Loucy (cell line): ENCODE data around the gene BTN3A1.

ENCODE experiments used
- H2AFZ ChIP-seq: fragments of 200-600 bp; sonication (generic); 2 replicates; pipeline ENCODE4 v1.6.0; 2016; ENCODE audit warnings: antibody characterized with exemption, mild to moderate bottlenecking, low read length, moderate library complexity
- H3F3A ChIP-seq: fragments of 200-600 bp; 2 replicates; pipeline ENCODE4 v1.6.0; 2016; ENCODE audit warnings: antibody characterized with exemption, low read depth, mild to moderate bottlenecking
- H3K27me3 ChIP-seq: fragments of 200-600 bp; sonication (generic); 2 replicates; pipeline ENCODE4 v1.6.1; 2014; ENCODE audit warnings: low read length, mild to moderate bottlenecking; ENCODE audit not compliant: insufficient read depth, poor library complexity, severe bottlenecking
- H3K36me3 ChIP-seq: fragments of 200-600 bp; sonication (generic); 2 replicates; pipeline ENCODE4 v1.6.1; 2016; ENCODE audit warnings: low read length; ENCODE audit not compliant: insufficient read depth
- H3K4me1 ChIP-seq: fragments of 200-600 bp; sonication (generic); 2 replicates; pipeline ENCODE4 v1.5.1; 2014; ENCODE audit warnings: low read length, mild to moderate bottlenecking; ENCODE audit not compliant: insufficient read depth, poor library complexity, severe bottlenecking
- H3K4me2 ChIP-seq: fragments of 200-600 bp; sonication (generic); 2 replicates; pipeline ENCODE4 v1.6.0; 2014; ENCODE audit warnings: antibody characterized with exemption, low read length, low read depth, mild to moderate bottlenecking; ENCODE audit not compliant: poor library complexity, severe bottlenecking
- H3K4me3 ChIP-seq: fragments of 200-600 bp; sonication (generic); 2 replicates; pipeline ENCODE4 v1.5.1; 2014; ENCODE audit warnings: low read length, mild to moderate bottlenecking, mixed read lengths; ENCODE audit not compliant: poor library complexity, severe bottlenecking
- H3K79me2 ChIP-seq: fragments of 200-600 bp; sonication (generic); 2 replicates; pipeline ENCODE4 v1.6.1; 2014; ENCODE audit warnings: low read length; ENCODE audit not compliant: insufficient read depth
- H3K9ac ChIP-seq: fragments of 200-600 bp; sonication (generic); 2 replicates; pipeline ENCODE4 v1.6.0; 2014; ENCODE audit warnings: mild to moderate bottlenecking, low read depth, low read length, moderate library complexity; ENCODE audit not compliant: poor library complexity, severe bottlenecking
- H3K9me2 ChIP-seq: fragments of 200-600 bp; sonication (generic); replicated peaks from 2 replicates; pipeline ENCODE4 v1.6.1; 2016; ENCODE audit warnings: low read depth, low read length, mixed read lengths
- H3K9me3 ChIP-seq: fragments of 200-600 bp; sonication (generic); 2 replicates; pipeline ENCODE4 v1.6.1; 2014; ENCODE audit warnings: mild to moderate bottlenecking, antibody characterized with exemption, low read length, low read depth; ENCODE audit not compliant: insufficient read depth
- H4K20me1 ChIP-seq: fragments of 200-600 bp; sonication (generic); 2 replicates; pipeline ENCODE4 v1.6.0; 2014; ENCODE audit warnings: antibody characterized with exemption, low read length, mild to moderate bottlenecking; ENCODE audit not compliant: insufficient read depth, poor library complexity, severe bottlenecking
- EZH2phosphoT487 ChIP-seq: fragments of 200-600 bp; IDR thresholded peaks from 2 replicates; pipeline ENCODE4 v1.6.1; 2018; ENCODE audit warnings: antibody characterized with exemption, mild to moderate bottlenecking, moderate library complexity, borderline replicate concordance
- TF ChIP-seq, protein P1 (sequence below): fragments of 200-600 bp; sonication (generic); conservative IDR thresholded peaks from 2 replicates; pipeline ENCODE4 v1.5.1; 2014; ENCODE audit warnings: mild to moderate bottlenecking, antibody characterized with exemption, low read length

The BTN3A1 gene

DNA sequence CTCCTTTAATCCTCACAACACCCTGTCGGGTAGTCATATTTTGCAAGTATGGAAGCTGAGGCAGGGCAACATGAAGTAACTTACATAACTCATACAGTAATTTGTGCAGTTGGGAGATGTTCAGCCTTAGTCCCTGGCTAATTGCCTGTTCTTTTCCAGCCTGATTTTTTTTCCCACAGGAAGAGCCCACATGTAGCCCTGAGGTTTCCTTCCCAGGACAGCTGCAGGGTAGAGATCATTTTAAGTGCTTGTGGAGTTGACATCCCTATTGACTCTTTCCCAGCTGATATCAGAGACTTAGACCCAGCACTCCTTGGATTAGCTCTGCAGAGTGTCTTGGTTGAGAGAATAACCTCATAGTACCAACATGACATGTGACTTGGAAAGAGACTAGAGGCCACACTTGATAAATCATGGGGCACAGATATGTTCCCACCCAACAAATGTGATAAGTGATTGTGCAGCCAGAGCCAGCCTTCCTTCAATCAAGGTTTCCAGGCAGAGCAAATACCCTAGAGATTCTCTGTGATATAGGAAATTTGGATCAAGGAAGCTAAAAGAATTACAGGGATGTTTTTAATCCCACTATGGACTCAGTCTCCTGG is 50.7 kb downstream of the BTN3A1 start:
- no peak overlapping the region for H3K4me2 ChIP-seq
- H3K27me3 ChIP-seq, result no peaks in the 10 kb centered on the region
- no peaks in the 10 kb centered on the region for H3K9me2 ChIP-seq
- H3K4me1 ChIP-seq, result peaks cover 5% of the 10 kb centered on the region
- H4K20me1 ChIP-seq, result no peaks in the 10 kb centered on the region
- no peaks in the 10 kb centered on the region for H3K36me3 ChIP-seq
- H3K79me2 ChIP-seq, result no peaks in the 10 kb centered on the region
- no peak overlapping the region for H3K4me3 ChIP-seq
- no peak overlapping the region for H3K9ac ChIP-seq
- no peak overlapping the region for H2AFZ ChIP-seq
- TF ChIP-seq EZH2phosphoT487, result no peak
- TF ChIP-seq, protein P1, sequence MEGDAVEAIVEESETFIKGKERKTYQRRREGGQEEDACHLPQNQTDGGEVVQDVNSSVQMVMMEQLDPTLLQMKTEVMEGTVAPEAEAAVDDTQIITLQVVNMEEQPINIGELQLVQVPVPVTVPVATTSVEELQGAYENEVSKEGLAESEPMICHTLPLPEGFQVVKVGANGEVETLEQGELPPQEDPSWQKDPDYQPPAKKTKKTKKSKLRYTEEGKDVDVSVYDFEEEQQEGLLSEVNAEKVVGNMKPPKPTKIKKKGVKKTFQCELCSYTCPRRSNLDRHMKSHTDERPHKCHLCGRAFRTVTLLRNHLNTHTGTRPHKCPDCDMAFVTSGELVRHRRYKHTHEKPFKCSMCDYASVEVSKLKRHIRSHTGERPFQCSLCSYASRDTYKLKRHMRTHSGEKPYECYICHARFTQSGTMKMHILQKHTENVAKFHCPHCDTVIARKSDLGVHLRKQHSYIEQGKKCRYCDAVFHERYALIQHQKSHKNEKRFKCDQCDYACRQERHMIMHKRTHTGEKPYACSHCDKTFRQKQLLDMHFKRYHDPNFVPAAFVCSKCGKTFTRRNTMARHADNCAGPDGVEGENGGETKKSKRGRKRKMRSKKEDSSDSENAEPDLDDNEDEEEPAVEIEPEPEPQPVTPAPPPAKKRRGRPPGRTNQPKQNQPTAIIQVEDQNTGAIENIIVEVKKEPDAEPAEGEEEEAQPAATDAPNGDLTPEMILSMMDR, result no peak
- no peaks in the 10 kb centered on the region for H3K9me3 ChIP-seq
- no peaks in the 10 kb centered on the region for H3F3A ChIP-seq

DNA sequence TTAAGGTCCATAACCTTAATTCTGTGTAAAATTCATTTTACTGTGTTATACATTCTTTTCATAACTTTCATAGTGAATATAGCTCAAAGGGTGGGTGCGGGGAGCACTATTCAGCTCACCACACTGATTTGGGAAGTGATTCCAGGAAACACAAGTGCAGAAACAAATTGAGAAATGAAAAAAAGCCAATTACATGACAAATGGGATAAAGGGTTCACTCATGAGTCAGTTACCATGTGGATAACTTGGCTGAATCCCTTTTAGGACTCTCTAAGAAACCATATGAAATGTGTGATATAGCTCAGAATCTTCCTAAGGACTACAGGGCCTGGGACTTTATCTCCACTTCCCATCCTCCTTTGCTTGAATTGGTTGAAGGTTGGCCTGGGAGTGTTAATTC is 52.6 kb downstream of the BTN3A1 start:
- Histone ChIP-seq H3K36me3 (no peaks in the 10 kb centered on the region), H3K4me1 (peaks cover 13% of the 10 kb centered on the region), H3K9ac (no peak overlapping the region), H2AFZ (no peak overlapping the region), H3K27me3 (no peaks in the 10 kb centered on the region), H4K20me1 (peaks cover 3% of the 10 kb centered on the region), H3K9me3 (no peaks in the 10 kb centered on the region), H3F3A (no peaks in the 10 kb centered on the region), H3K79me2 (peaks cover 19% of the 10 kb centered on the region), H3K4me2 (no peak overlapping the region), H3K9me2 (no peaks in the 10 kb centered on the region), H3K4me3 (no peak overlapping the region)
- TF ChIP-seq EZH2phosphoT487, result no peak
- TF ChIP-seq, protein P1, result no peak

DNA sequence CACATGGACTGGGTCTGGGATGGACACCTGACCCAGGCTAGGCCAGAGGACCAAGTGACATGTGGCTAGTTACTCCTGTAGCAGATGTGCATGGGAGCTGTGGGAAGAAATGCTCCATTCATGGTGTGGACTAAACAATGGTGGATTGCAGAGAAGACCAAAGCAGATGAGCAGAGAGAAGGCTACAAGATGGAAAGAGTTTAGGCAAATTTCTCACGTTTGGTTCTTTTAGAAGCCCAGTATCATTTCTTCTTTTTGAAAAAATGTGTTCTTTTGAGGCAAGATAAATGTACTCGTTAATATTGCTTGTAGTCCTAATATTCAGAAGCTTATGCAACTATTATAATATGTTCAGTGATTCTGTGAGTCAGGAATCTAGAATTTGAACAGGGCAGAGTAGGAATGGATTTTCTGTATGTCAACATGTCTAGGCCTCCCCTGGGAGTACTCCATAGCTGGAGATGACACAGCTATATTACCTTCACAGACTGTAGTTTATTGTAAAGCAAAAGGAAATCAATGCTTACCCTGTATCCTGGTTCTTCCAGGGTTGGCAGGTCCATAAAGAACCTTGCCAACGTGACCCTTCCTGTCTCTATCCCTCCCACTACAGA is 53.4 kb downstream of the BTN3A1 start:
- peaks cover 21% of the 10 kb centered on the region for H3K4me1 ChIP-seq
- TF ChIP-seq EZH2phosphoT487, result no peak
- TF ChIP-seq, protein P1, result no peak
- no peak overlapping the region for H3K4me2 ChIP-seq
- no peaks in the 10 kb centered on the region for H3F3A ChIP-seq
- peaks cover 27% of the 10 kb centered on the region for H3K79me2 ChIP-seq
- H3K9ac ChIP-seq, result no peak overlapping the region
- H3K36me3 ChIP-seq, result no peaks in the 10 kb centered on the region
- no peak overlapping the region for H3K4me3 ChIP-seq
- H4K20me1 ChIP-seq, result peaks cover 10% of the 10 kb centered on the region
- no peaks in the 10 kb centered on the region for H3K27me3 ChIP-seq
- H2AFZ ChIP-seq, result no peak overlapping the region
- H3K9me3 ChIP-seq, result no peaks in the 10 kb centered on the region
- H3K9me2 ChIP-seq, result no peaks in the 10 kb centered on the region
